Measurements from ENCODE around the gene XKR8. TPM values are rescaled to one million over a fixed set of nuclear protein-coding genes. Genes with fewer than 3 reads are reported as not detected.

XKR8 gene, protein sequence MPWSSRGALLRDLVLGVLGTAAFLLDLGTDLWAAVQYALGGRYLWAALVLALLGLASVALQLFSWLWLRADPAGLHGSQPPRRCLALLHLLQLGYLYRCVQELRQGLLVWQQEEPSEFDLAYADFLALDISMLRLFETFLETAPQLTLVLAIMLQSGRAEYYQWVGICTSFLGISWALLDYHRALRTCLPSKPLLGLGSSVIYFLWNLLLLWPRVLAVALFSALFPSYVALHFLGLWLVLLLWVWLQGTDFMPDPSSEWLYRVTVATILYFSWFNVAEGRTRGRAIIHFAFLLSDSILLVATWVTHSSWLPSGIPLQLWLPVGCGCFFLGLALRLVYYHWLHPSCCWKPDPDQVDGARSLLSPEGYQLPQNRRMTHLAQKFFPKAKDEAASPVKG
- 10 to 100 TPM in 1 of 2 donors, 1 to 10 TPM in 1; 8.4 to 12.2 TPM for total RNA-seq

GRCh38 chr1:27959792-27960603, at the start of gene XKR8:
XKR8 (plus strand) TSS chr1:27959973; CDS start chr1:27960070, 97 bp downstream.
- H3K4me1 Mint-ChIP-seq: peaks cover 7% of the 10 kb centered on the region
- peak; percentile 98 for ATAC-seq (replicated peaks)
- peaks cover 8% of the 10 kb centered on the region for H3K36me3 Mint-ChIP-seq (ENCODE audit: low read depth)
- H3K4me3 Mint-ChIP-seq: peak within 1 kb of the TSS; percentile 86
- H3K27me3 Mint-ChIP-seq: no peaks in the 10 kb centered on the region
- no peaks in the 10 kb centered on the region for H3K9me3 Mint-ChIP-seq
- H3K27ac Mint-ChIP-seq: peak within 1 kb of the TSS; percentile 92

GRCh38 chr1:27912429-27912828, 47.3 kb upstream of the XKR8 start:
- ATAC-seq (replicated peaks): peak; percentile 57
- Mint-ChIP-seq H3K36me3 (ENCODE audit: low read depth) (peaks cover 73% of the 10 kb centered on the region), H3K4me1 (peaks cover 2% of the 10 kb centered on the region), H3K27me3 (no peaks in the 10 kb centered on the region), H3K4me3 (peak overlapping the region; percentile 97), H3K9me3 (no peaks in the 10 kb centered on the region), H3K27ac (peak overlapping the region; percentile 87)

- Mint-ChIP-seq H3K9me3 (no peaks in the 10 kb centered on the region), H3K4me3 (peak overlapping the region; percentile 97), H3K27ac (peak overlapping the region; percentile 99), H3K4me1 (no peaks in the 10 kb centered on the region), H3K36me3 (ENCODE audit: low read depth) (peaks cover 46% of the 10 kb centered on the region), H3K27me3 (no peaks in the 10 kb centered on the region)
- ATAC-seq (replicated peaks): no peak
Observed at GRCh38 chr1:27915082-27915575, 44.6 kb upstream of the XKR8 start.

DNA sequence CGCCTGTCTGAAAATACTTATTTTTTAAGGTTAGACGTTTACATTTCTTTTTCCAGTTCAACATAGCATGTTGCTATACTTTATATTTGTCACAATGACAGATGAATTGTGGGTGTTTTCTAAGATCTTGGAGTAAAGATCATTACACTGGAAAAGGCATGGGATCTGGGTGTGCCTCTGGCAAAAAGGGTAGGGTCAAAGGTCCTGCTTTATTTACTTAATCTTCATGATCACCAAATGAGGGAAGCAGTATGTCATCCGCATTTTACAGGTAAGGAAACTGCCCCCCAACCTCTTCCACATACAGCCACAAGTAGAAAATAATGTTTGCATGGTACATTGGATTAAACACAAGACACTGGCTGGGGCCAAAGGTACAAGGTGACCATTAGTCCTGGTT, 37.5 kb upstream of the XKR8 start:
- Mint-ChIP-seq H3K4me1 (no peaks in the 10 kb centered on the region), H3K36me3 (ENCODE audit: low read depth) (no peaks in the 10 kb centered on the region), H3K27me3 (no peaks in the 10 kb centered on the region), H3K9me3 (no peaks in the 10 kb centered on the region), H3K27ac (no peak overlapping the region), H3K4me3 (no peak overlapping the region)
- no peak for ATAC-seq (replicated peaks)

DNA sequence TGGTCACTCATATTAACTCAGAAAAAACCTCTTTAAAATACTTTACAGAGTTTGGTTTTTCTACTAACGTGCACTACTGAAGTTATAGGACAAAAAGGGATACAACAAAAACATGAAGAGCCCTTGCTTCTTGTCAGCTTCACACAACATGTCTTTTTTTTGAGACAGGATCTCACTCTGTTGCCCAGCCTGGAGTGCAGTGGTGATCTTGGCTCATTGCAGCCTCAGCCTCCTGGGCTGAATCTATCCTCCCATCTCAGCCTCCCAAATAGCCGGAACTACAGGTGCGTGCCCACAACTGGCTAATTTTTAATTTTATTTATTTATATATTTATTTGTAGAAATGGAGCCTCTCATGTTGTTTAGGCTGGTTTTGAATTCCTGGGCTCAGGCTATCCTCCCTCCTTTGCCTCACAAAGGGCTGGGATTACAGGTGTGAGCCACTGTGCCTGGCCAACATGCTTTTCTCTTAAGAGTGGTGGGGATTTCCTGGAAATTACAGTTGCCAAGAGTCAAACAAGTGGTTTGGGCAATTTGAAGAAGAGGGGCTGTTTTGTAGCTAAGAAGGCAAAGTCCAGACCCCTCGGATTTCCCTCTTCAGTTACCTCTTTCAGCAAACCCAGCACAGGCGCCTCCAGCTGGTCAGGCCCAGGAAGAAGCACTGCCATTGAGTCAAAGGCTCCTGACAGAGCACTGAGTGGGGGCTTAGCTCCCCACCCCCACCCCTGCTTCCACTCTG, 31.4 kb upstream of the XKR8 start:
- Mint-ChIP-seq H3K27me3 (peaks cover 5% of the 10 kb centered on the region), H3K4me1 (peaks cover 4% of the 10 kb centered on the region), H3K9me3 (no peaks in the 10 kb centered on the region), H3K4me3 (no peak overlapping the region), H3K27ac (no peak overlapping the region), H3K36me3 (ENCODE audit: low read depth) (no peaks in the 10 kb centered on the region)
- no peak for ATAC-seq (replicated peaks)

GRCh38 chr1:27931184-27931583, 28.6 kb upstream of the XKR8 start:
- H3K4me3 Mint-ChIP-seq: no peak overlapping the region
- no peak for ATAC-seq (replicated peaks)
- H3K9me3 Mint-ChIP-seq: no peaks in the 10 kb centered on the region
- no peaks in the 10 kb centered on the region for H3K36me3 Mint-ChIP-seq (ENCODE audit: low read depth)
- peaks cover 4% of the 10 kb centered on the region for H3K4me1 Mint-ChIP-seq
- H3K27me3 Mint-ChIP-seq: peaks cover 13% of the 10 kb centered on the region
- H3K27ac Mint-ChIP-seq: no peak overlapping the region

DNA sequence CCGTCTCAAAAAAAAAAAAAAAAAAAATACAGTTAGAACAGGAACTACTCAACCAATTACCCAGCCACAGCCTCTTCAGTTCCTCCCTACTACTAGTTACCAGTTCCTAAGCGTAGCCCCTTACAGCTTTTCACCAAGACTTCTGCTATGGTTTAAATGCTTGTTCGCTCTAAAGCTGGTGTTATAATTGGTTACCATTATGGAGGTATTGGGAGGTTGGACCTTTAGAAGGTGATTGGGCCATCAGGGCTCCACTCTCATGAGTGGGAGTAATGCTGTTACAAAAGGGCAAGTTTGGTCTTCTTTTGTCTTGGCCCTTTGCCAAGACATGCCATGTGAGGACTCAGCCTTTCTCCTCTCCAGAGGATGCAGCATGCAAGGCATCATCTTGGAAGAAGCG, 28.0 kb upstream of the XKR8 start:
- Mint-ChIP-seq H3K4me3 (no peak overlapping the region), H3K27ac (no peak overlapping the region), H3K9me3 (no peaks in the 10 kb centered on the region), H3K4me1 (peaks cover 4% of the 10 kb centered on the region), H3K36me3 (ENCODE audit: low read depth) (no peaks in the 10 kb centered on the region), H3K27me3 (peaks cover 13% of the 10 kb centered on the region)
- no peak for ATAC-seq (replicated peaks)

DNA sequence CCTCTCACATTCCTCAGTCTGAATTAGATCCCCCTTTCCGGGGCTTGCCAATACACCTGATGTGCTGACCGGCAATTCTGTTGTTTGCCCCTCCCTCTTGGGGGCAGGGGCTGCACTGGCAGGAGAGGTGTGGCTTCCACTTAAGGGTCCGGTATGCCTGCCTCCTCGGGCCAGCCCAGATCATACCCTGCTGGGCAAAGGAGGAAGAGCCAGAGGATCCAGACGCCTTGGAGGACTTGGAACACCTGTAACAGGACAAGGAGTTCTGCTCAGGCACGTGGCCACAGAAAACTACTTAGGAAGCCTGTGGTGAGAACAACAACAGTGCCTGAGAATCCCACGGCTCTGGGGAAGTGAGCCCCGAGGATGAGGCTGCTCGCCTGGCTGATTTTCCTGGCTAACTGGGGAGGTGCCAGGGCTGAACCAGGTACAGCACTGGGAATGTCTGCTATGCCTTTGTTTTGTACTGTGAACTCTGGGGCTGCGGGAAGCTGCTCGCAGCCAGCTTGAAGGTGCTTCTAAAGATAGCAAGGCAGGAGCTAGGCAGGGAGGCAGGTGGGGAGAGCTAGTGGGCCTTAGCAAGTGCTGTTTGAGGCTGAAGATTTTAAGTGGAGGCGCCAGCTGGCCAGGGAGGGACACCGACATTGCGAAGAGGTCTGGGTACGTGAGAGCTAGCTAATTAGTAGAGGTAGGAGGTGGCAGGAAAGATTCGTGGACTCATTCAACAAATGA, 24.8 kb upstream of the XKR8 start, which contains the start of gene SMPDL3B:
Gene SMPDL3B (plus strand): TSS at position 183 of the 732 bp plus-strand sequence. CDS start 184 bp downstream, at position 367.
- Mint-ChIP-seq H3K27me3 (peaks cover 13% of the 10 kb centered on the region), H3K27ac (peak within 1 kb of the TSS; percentile 65), H3K9me3 (no peaks in the 10 kb centered on the region), H3K4me1 (peaks cover 6% of the 10 kb centered on the region), H3K4me3 (peak within 1 kb of the TSS; percentile 49), H3K36me3 (ENCODE audit: low read depth) (no peaks in the 10 kb centered on the region)
- ATAC-seq (replicated peaks): peak; percentile 56

DNA sequence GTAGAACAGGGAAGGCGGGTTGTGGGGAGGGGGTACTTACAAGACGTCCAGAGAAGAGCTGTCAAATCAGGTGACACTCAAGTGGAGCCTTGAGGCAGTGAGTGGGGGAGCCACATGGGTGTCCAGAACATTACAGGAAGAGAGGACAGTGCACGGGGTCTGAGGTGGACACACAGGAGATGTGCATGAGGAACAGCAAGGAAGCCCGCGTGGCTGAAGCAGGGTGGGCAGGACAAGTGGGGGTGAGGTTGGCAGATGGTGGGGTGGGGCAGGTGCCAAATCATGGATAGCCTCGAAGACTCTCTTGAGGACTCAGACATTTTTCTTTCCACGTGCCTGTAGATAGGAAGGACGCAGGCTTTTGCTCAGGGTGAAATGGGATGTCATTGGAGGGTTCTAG, 24.1 kb upstream of the XKR8 start:
- Mint-ChIP-seq H3K27me3 (peaks cover 13% of the 10 kb centered on the region), H3K4me3 (peak overlapping the region; percentile 49), H3K36me3 (ENCODE audit: low read depth) (no peaks in the 10 kb centered on the region), H3K4me1 (peaks cover 9% of the 10 kb centered on the region), H3K9me3 (no peaks in the 10 kb centered on the region), H3K27ac (peak overlapping the region; percentile 65)
- ATAC-seq (replicated peaks): no peak

DNA sequence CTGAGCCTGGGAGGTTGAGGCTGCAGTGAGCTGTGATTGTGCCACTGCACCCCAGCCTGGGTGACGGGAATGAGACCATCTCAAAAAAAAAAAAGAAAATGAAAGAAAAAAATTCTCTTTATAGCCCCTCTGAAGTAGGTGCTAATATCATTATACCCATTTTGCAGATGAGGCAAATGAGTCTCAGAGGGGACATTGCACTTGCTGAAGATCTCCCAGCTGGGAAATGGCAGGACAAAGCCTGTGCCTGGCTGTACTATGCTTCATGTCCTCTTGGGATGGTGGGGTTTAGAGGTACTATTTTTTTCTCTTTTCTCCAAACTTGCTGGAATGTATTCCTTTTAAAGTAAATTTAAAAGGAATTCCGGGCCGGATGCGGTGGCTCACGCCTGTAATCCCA, 23.4 kb upstream of the XKR8 start:
- H3K36me3 Mint-ChIP-seq (ENCODE audit: low read depth): no peaks in the 10 kb centered on the region

DNA sequence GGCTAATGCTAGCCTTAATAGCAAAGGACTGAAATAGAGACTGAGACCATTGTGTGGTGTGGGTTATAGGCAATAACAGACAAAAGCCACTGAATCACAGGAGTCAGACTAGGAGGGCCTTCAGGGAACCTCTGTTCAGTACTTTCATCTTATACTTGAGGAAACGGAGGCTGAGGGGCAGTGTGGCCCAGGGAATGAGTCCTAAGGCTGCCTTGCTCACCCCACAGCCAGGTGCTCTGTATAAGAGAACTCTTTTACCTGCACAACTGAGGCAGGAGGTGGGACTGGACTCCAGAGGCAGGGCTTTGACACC, 22.3 kb upstream of the XKR8 start:
- no peak for ATAC-seq (replicated peaks)
- Mint-ChIP-seq H3K4me3 (no peak overlapping the region), H3K27me3 (peaks cover 11% of the 10 kb centered on the region), H3K9me3 (no peaks in the 10 kb centered on the region), H3K36me3 (ENCODE audit: low read depth) (no peaks in the 10 kb centered on the region), H3K4me1 (peaks cover 7% of the 10 kb centered on the region), H3K27ac (no peak overlapping the region)

More for the DNA sequence above, 23.4 kb upstream of the XKR8 start:
- H3K4me1 Mint-ChIP-seq: peaks cover 9% of the 10 kb centered on the region
- H3K4me3 Mint-ChIP-seq: no peak overlapping the region
- ATAC-seq (replicated peaks): no peak
- peaks cover 13% of the 10 kb centered on the region for H3K27me3 Mint-ChIP-seq
- H3K9me3 Mint-ChIP-seq: no peaks in the 10 kb centered on the region
- no peak overlapping the region for H3K27ac Mint-ChIP-seq

DNA sequence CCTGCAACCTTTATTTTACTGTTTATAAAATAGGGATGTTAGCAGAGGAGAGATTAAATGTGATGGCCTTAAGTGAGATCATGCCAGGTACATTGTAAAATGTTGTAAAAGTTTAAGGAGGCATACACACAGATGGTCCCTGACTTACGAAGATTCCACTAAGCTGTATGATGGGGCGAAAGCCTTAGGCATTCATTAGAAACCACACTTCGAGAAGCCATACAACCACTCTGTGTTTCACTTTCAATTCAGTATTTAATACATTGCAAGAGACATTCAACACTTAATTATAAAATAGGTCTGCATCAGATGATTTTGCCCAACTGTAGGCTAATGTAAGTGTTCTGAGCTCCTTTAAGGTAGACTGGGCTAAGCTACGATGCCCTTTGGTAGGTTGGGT, 21.3 kb upstream of the XKR8 start:
- Mint-ChIP-seq H3K9me3 (no peaks in the 10 kb centered on the region), H3K27me3 (peaks cover 9% of the 10 kb centered on the region), H3K4me3 (no peak overlapping the region), H3K4me1 (peaks cover 9% of the 10 kb centered on the region), H3K36me3 (ENCODE audit: low read depth) (no peaks in the 10 kb centered on the region), H3K27ac (no peak overlapping the region)
- ATAC-seq (replicated peaks): no peak

- Mint-ChIP-seq H3K36me3 (ENCODE audit: low read depth) (no peaks in the 10 kb centered on the region), H3K27me3 (peaks cover 6% of the 10 kb centered on the region), H3K27ac (peak overlapping the region; percentile 83), H3K4me1 (peaks cover 12% of the 10 kb centered on the region), H3K9me3 (no peaks in the 10 kb centered on the region), H3K4me3 (peak overlapping the region; percentile 31)
- peak; percentile 84 for ATAC-seq (replicated peaks)
Observed at GRCh38 chr1:27940297-27940696, 19.5 kb upstream of the XKR8 start.
